ENCODE results near the gene SLC7A1. TPM values are rescaled to one million over a fixed set of nuclear protein-coding genes. Genes with fewer than 3 reads are reported as not detected.

SLC7A1 gene
- total and polyA plus RNA-seq, 10 donors = 2.2 to 53.8 (median 20.6) TPM

DNA sequence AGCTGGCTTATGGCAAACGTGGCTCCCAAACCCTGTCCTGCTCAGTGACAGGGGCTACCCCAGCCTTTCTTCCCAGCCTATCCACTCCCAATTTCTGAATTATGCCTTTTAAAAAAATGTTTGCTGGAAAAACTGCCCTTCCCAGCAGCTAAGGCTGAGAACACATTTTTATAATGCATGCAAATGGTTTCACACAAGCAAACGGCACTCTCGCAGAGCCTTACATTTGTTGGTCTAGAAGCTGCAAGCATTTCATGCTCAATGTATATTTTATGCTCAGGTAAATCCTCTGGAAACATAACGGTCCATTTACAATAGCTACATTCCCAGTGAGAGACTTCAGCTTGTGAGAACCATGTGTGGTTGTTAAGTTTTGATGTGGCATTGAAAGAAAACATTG, 61.4 kb downstream of the SLC7A1 start:
- TF ChIP-seq POLR2A (IDR thresholded peaks at IDR 0.05) (no peak), POLR2AphosphoS5 (IDR thresholded peaks at IDR 0.05) (no peak), CTCF (IDR thresholded peaks at IDR 0.05 in 8 of 11, conservative IDR thresholded peaks at IDR 0.05 in 3 of 11) (no peak)
- intact Hi-C loops (cut with DNase I; ENCODE audit: low total_unique reads) = no loop called here
- Histone ChIP-seq H3K4me3 (no peak overlapping the region), H3K4me1 (peaks cover 0 to 12% (median 0%) of the 10 kb centered on the region in 6 donors), H3K9me3 (no peaks in the 10 kb centered on the region), H3K27ac (no peak overlapping the region), H3K36me3 (peaks cover 0 to 73% (median 49%) of the 10 kb centered on the region in 6 donors), H3K27me3 (replicated peaks in 1 of 7) (no peaks in the 10 kb centered on the region)
- 91 to 97% (median 95%) methylated on average over 4 of the region's 4 CpGs for WGBS, 5 donors
- DNase-seq = no peak

- WGBS, 5 donors = 92 to 95% (median 93%) methylated on average over 17 of the region's 17 CpGs
- no peak for DNase-seq
These were observed 62.7 kb downstream of the SLC7A1 start for GRCh38 chr13:29532821-29533220.

DNA sequence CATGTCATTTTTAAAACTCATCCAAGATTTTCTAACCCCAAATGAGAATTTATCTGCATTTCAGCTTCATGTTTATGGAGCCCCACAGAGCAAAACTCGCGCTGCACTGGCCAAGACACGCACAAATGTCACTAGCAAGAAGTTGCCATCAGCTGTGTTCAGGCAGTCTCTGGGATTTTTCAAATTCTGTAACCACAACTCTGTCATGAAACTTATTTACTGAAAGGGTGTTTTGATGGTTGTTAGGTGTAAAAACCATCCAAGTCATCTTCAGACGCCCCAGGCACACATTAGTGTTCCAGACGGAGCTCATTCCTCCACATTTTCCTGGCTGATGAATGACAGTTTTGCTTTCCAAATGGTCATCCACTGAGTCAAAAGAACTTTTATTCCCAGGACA, 63.4 kb downstream of the SLC7A1 start:
- Histone ChIP-seq H3K4me3 (no peak overlapping the region), H3K9me3 (no peaks in the 10 kb centered on the region), H3K27me3 (replicated peaks in 1 of 7) (no peaks in the 10 kb centered on the region), H3K36me3 (peaks cover 0 to 93% (median 64%) of the 10 kb centered on the region in 6 donors), H3K27ac (no peak overlapping the region), H3K4me1 (no peaks in the 10 kb centered on the region)
- no peak for DNase-seq
- WGBS, 5 donors = 93 to 98% (median 97%) methylated on average over 5 of the region's 5 CpGs
- TF ChIP-seq POLR2AphosphoS5 (IDR thresholded peaks at IDR 0.05) = no peak
- intact Hi-C loops (cut with DNase I; ENCODE audit: low total_unique reads) = no loop called here

More at GRCh38 chr13:29532821-29533220, 62.7 kb downstream of the SLC7A1 start:
- H3K27me3 ChIP-seq (replicated peaks in 1 of 7) = no peaks in the 10 kb centered on the region
- no peak overlapping the region for H3K4me3 ChIP-seq
- peaks cover 0 to 2% (median 0%) of the 10 kb centered on the region in 6 donors for H3K4me1 ChIP-seq
- intact Hi-C loops (cut with DNase I; ENCODE audit: low total_unique reads) = no loop called here
- TF ChIP-seq CTCF (IDR thresholded peaks at IDR 0.05 in 8 of 11, conservative IDR thresholded peaks at IDR 0.05 in 3 of 11) = no peak
- TF ChIP-seq POLR2A (IDR thresholded peaks at IDR 0.05) = no peak
- TF ChIP-seq POLR2AphosphoS5 (IDR thresholded peaks at IDR 0.05) = no peak
- H3K9me3 ChIP-seq = no peaks in the 10 kb centered on the region
- no peak overlapping the region for H3K27ac ChIP-seq
- peaks cover 0 to 86% (median 57%) of the 10 kb centered on the region in 6 donors for H3K36me3 ChIP-seq

GRCh38 chr13:29530901-29531300, 64.6 kb downstream of the SLC7A1 start:
- no peaks in the 10 kb centered on the region for H3K27me3 ChIP-seq (replicated peaks in 1 of 7)
- no peak overlapping the region for H3K4me3 ChIP-seq
- no peaks in the 10 kb centered on the region for H3K4me1 ChIP-seq
- no peak overlapping the region for H3K27ac ChIP-seq
- TF ChIP-seq POLR2A (IDR thresholded peaks at IDR 0.05) (no peak), POLR2AphosphoS5 (IDR thresholded peaks at IDR 0.05) (no peak), CTCF (IDR thresholded peaks at IDR 0.05 in 8 of 11, conservative IDR thresholded peaks at IDR 0.05 in 3 of 11) (no peak)
- no peaks in the 10 kb centered on the region for H3K9me3 ChIP-seq
- H3K36me3 ChIP-seq = peaks cover 0 to 100% (median 64%) of the 10 kb centered on the region in 6 donors
- WGBS, 5 donors = 92 to 97% (median 94%) methylated on average over 5 of the region's 5 CpGs
- intact Hi-C loops (cut with DNase I; ENCODE audit: low total_unique reads) = no loop called here
- DNase-seq = no peak

DNA sequence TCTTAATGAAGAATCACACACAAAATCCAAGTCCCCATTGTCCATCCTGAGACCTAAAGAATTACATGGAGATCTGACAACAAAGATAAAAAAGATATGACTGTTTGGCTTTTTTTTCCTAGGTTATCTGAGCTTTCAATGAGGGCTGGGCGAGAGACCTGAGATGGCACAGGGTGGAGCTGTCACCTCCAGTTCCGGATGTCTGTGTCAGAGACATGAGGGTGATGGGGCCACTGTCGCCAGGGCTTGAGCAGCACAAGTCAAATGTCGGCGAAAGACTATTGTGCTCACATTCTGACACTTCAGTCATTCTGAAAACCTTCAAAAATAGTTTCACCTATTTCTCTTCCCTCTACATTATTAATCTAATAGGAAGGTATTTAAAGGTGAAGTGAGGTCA, 65.7 kb downstream of the SLC7A1 start:
- Histone ChIP-seq H3K36me3 (peaks cover 0 to 97% (median 62%) of the 10 kb centered on the region in 6 donors), H3K9me3 (no peaks in the 10 kb centered on the region), H3K27me3 (replicated peaks in 1 of 7) (no peaks in the 10 kb centered on the region), H3K4me1 (no peaks in the 10 kb centered on the region), H3K27ac (no peak overlapping the region), H3K4me3 (no peak overlapping the region)
- intact Hi-C loops (cut with DNase I; ENCODE audit: low total_unique reads) = no loop called here
- TF ChIP-seq POLR2AphosphoS5 (IDR thresholded peaks at IDR 0.05) = no peak
- TF ChIP-seq POLR2A (IDR thresholded peaks at IDR 0.05) = no peak
- no peak for TF ChIP-seq CTCF (IDR thresholded peaks at IDR 0.05 in 8 of 11, conservative IDR thresholded peaks at IDR 0.05 in 3 of 11)
- 85 to 97% (median 93%) methylated on average over 5 of the region's 5 CpGs for WGBS, 5 donors
- no peak for DNase-seq

Data from spleen (tissue), 11 donors.